ENCODE data around the gene HSPA12B. TPM values are rescaled to one million over a fixed set of nuclear protein-coding genes. Genes with fewer than 3 reads are reported as not detected.
A peak's percentile ranks its signal among the peaks of the same experiment; 100 is the strongest.

HSPA12B gene
- total RNA-seq, 1 donor from 2014 or later: not detected

DNA sequence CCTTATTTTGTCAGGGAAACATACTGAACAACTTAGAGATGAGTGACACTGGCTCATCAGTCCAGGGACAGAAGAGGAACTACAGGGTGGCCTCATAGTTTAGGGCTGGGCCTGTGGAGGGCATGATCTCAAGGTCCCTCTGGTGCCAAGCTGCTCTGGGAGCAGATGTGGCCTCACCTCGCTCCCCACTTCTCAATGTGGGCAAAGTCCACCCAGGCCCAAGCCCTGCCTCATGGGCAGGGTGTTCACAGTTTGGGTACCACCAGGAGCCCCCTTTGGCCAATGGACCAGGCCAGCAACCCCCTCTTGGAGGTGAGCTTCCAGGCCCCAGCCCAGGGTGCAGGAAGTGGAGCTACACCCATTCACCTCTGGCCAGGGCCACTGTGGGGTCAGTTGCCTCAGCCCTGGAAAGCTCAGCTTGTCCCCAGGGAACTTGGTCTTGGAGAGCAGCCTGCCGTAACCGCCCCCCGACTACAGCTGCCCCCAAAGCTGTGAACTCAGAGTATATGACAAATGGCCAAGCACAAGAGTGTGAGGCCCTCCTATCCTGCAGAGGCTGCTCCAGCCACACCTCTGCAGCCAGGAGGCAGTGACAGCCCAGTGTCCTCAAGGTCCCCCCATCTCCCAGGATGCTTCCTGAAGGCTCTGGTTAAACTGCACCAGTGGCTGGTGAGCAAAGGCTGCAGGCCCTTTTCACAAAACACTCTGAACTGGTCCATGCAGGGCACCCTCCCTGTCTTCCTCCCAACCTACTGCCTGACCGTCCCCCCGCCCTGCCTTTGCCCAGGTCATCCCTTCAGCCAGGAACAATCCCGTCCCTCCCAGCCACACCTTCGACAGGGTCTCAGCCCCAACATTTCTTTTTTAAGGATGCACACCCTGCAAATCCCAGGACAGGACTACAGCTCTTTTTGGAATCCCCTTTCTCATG lies 31.5 kb downstream of the HSPA12B start:
- no peak overlapping the region for H3K4me3 Mint-ChIP-seq (ENCODE audit: unreplicated experiment)
- DNase-seq (ENCODE audit: extremely low spot score, unreplicated experiment): no peak
- no peak overlapping the region for H3K27ac Mint-ChIP-seq (ENCODE audit: unreplicated experiment)
- H3K36me3 Mint-ChIP-seq (ENCODE audit: unreplicated experiment): peaks cover 3% of the 10 kb centered on the region
- H3K27me3 Mint-ChIP-seq (ENCODE audit: unreplicated experiment): no peaks in the 10 kb centered on the region
- H3K9me3 Mint-ChIP-seq (ENCODE audit: unreplicated experiment): no peaks in the 10 kb centered on the region
- H3K4me1 Mint-ChIP-seq (ENCODE audit: unreplicated experiment): peaks cover 24% of the 10 kb centered on the region
- TF ChIP-seq, protein P1, sequence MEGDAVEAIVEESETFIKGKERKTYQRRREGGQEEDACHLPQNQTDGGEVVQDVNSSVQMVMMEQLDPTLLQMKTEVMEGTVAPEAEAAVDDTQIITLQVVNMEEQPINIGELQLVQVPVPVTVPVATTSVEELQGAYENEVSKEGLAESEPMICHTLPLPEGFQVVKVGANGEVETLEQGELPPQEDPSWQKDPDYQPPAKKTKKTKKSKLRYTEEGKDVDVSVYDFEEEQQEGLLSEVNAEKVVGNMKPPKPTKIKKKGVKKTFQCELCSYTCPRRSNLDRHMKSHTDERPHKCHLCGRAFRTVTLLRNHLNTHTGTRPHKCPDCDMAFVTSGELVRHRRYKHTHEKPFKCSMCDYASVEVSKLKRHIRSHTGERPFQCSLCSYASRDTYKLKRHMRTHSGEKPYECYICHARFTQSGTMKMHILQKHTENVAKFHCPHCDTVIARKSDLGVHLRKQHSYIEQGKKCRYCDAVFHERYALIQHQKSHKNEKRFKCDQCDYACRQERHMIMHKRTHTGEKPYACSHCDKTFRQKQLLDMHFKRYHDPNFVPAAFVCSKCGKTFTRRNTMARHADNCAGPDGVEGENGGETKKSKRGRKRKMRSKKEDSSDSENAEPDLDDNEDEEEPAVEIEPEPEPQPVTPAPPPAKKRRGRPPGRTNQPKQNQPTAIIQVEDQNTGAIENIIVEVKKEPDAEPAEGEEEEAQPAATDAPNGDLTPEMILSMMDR (IDR thresholded peaks at IDR 0.05): no peak

DNA sequence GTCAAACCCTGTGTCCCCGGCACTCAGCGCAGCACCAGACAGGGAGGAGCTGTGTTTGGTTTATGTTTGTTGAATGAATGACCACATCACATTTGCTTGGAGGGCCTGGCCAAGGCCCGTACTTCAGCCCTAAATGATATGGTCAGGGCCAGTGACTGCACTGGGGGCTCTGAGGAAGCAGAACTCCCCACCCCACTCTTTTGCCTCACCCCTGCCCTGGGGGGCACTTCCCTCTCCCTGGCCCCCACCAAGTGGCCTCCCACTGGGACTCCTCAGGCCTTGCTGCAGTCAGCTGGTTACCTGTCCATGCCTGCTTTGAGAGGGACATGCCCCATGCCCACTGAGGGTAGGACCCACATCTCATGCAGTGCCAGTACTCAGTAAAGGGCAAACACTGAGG lies 32.2 kb downstream of the HSPA12B start:
- Mint-ChIP-seq H3K4me1 (ENCODE audit: unreplicated experiment) (peaks cover 27% of the 10 kb centered on the region), H3K27me3 (ENCODE audit: unreplicated experiment) (no peaks in the 10 kb centered on the region), H3K9me3 (ENCODE audit: unreplicated experiment) (no peaks in the 10 kb centered on the region), H3K36me3 (ENCODE audit: unreplicated experiment) (peaks cover 3% of the 10 kb centered on the region), H3K4me3 (ENCODE audit: unreplicated experiment) (no peak overlapping the region), H3K27ac (ENCODE audit: unreplicated experiment) (no peak overlapping the region)
- no peak for DNase-seq (ENCODE audit: extremely low spot score, unreplicated experiment)
- TF ChIP-seq, protein P1 (IDR thresholded peaks at IDR 0.05): no peak

DNA sequence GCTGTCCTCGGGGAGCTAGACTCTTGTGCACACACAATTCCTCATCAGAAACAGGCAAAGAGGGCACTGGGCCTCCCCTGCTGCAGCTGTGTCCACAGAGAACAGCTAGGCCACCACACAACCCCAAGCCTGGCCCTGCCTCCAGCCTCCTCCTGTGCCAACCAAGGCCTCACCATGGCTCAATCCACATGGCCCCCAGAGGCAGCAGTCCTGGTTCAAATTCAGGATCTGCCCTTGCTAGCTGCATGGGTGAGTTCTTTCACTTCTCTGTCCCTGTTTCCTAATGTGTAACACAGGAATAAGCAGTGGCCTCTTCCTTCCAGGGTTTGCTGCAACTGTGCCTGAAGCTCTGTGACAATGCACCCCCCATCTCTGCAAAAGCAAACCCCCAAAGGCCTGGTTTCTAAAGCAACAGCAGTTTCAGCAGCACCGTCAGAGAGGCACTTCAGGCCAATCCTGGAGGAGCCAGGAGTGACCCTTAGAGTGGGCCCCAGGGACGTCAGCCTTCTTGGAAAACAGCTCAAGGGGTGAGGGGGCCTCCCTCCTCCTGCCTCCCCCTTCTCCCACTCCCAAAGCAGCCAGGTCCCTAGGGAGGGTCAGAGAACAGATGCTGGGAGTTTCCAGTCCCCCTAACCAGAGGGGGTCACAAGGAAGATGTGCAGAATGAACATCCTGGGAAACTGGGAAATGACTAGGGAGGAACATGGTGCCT lies 32.8 kb downstream of the HSPA12B start:
- Mint-ChIP-seq H3K4me1 (ENCODE audit: unreplicated experiment) (peaks cover 27% of the 10 kb centered on the region), H3K27ac (ENCODE audit: unreplicated experiment) (no peak overlapping the region), H3K36me3 (ENCODE audit: unreplicated experiment) (peaks cover 3% of the 10 kb centered on the region), H3K27me3 (ENCODE audit: unreplicated experiment) (no peaks in the 10 kb centered on the region), H3K9me3 (ENCODE audit: unreplicated experiment) (no peaks in the 10 kb centered on the region), H3K4me3 (ENCODE audit: unreplicated experiment) (no peak overlapping the region)
- DNase-seq (ENCODE audit: extremely low spot score, unreplicated experiment): no peak
- TF ChIP-seq, protein P1 (IDR thresholded peaks at IDR 0.05): no peak

DNA sequence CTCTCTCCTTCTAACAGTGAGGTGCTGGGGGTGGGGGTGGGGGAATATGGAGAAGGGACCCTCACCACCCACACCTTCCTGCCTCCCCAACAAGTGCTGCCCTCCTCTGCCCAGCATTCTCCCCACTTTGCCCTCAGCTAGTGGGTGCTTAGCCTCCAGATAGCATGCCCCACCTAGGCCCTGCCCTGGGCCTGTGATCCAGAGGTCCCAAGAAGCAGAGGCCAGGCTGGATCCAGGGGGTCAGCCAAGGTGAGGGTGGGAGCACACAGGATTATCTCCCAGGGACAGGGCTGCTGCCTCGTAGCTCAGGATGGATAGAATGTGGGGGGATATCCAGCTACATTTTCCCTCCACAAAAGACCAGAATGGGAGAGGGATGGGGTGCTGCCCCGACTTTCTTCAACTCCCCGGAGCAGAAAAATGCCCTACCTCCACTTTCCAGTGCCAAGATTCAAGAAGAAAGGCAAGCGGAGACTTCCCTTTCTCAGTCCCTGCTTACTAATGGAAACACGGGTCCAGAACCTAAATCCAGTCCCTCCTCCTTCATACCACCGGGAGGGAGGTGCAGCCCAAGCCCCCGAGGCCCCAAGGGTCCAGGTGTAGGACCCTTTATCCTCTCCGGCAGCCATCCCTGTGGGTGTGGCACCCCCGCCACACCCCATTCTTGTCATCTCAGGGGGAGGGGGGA lies 34.1 kb downstream of the HSPA12B start:
- H3K4me1 Mint-ChIP-seq (ENCODE audit: unreplicated experiment): peaks cover 27% of the 10 kb centered on the region
- peaks cover 2% of the 10 kb centered on the region for H3K36me3 Mint-ChIP-seq (ENCODE audit: unreplicated experiment)
- no peaks in the 10 kb centered on the region for H3K9me3 Mint-ChIP-seq (ENCODE audit: unreplicated experiment)
- no peaks in the 10 kb centered on the region for H3K27me3 Mint-ChIP-seq (ENCODE audit: unreplicated experiment)
- no peak overlapping the region for H3K27ac Mint-ChIP-seq (ENCODE audit: unreplicated experiment)
- no peak for DNase-seq (ENCODE audit: extremely low spot score, unreplicated experiment)
- TF ChIP-seq, protein P1 (IDR thresholded peaks at IDR 0.05): no peak
- peak overlapping the region; percentile 77 for H3K4me3 Mint-ChIP-seq (ENCODE audit: unreplicated experiment)

Measured in osteocyte (in vitro differentiated cells).